Spinal cord (tissue), 10 donors: Measurements from ENCODE around the gene KLHL29. TPM values are rescaled to one million over a fixed set of nuclear protein-coding genes. Genes with fewer than 3 reads are reported as not detected.

Experiments
- DNase-seq, 6 donors: peaks; one replicate each; pipeline versions ENCODE4 v3.0.0 to v3.0.0-alpha.2; 2013 to 2015; ENCODE audit warnings: low spot score in 6 of 6, low read depth in 4 of 6
- H3K27ac ChIP-seq: one replicate; pipeline ENCODE4 v1.5.1; 2013; ENCODE audit warnings: low read depth, low read length, control low read depth
- H3K27me3 ChIP-seq: one replicate; pipeline ENCODE4 v1.6.1; 2013; ENCODE audit warnings: low read length; ENCODE audit not compliant: control insufficient read depth, insufficient read depth
- H3K36me3 ChIP-seq: one replicate; pipeline ENCODE4 v1.6.1; 2013; ENCODE audit warnings: low read length; ENCODE audit not compliant: control insufficient read depth, insufficient read depth
- H3K4me1 ChIP-seq: one replicate; pipeline ENCODE4 v1.6.1; 2013; ENCODE audit warnings: low read length; ENCODE audit not compliant: control insufficient read depth, insufficient read depth
- H3K4me3 ChIP-seq: one replicate; pipeline ENCODE4 v1.5.1; 2013; ENCODE audit warnings: low read depth, low read length, control low read depth
- H3K9me3 ChIP-seq: one replicate; pipeline ENCODE4 v1.6.1; 2013; ENCODE audit warnings: low read length; ENCODE audit not compliant: control insufficient read depth, insufficient read depth
- WGBS: methylation state at CpG from one replicate; pipeline ENCODE4 v1.1.5; 2013; ENCODE audit warnings: missing lambda C conversion rate; ENCODE audit not compliant: insufficient coverage; 5-methylcytosine and 5-hydroxymethylcytosine counted together
- polyA plus RNA-seq, 2 donors: library from polyadenylated mRNA; unstranded; fragments of 120-200 nt; gene quantifications; one replicate each; pipeline ENCODE4 v1.2.1, GENCODE V29; 2013; ENCODE audit not compliant: insufficient read length in 2 of 2
- total RNA-seq, 2 donors: library from RNA; depleted of rRNA in 1 of 2; stranded (reverse); fragments of 120-200 nt in 1 of 2; fragments of >200 nt in 1 of 2; gene quantifications; one replicate each; pipeline versions ENCODE4 v1.2.3 to v1.2.4, GENCODE V29; 2013 to 2014
- donor health status: healthy.

Gene KLHL29
- total and polyA plus RNA-seq, 4 donors: 8.7 to 19.4 (median 14.0) TPM

DNA sequence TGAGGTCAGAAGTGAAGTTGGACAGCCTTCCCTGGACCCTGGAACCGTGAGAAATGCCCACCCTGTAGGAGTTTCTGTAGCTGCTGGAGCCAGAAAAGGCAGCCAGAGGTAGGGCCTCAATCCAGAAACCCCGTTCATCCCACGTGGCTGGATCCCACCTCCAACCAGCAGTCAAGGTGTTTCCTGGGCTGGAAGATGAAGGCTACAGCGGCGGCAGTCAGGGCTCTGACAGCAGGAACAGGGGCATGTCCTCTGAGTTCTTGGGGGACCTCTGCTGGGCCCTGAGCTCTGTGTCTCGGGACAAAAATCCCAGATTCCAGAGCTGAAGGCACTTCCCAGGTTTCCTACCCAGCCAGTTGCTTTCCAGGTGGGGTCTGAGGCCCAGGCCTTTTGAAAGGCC, 218.2 kb downstream of the KLHL29 start:
- no peak overlapping the region for H3K4me3 ChIP-seq
- no peaks in the 10 kb centered on the region for H3K36me3 ChIP-seq
- H3K27ac ChIP-seq: no peak overlapping the region
- WGBS: 85% methylated on average over 6 of the region's 6 CpGs
- DNase-seq: no peak
- peaks cover 30% of the 10 kb centered on the region for H3K4me1 ChIP-seq
- no peaks in the 10 kb centered on the region for H3K27me3 ChIP-seq
- H3K9me3 ChIP-seq: no peaks in the 10 kb centered on the region

DNA sequence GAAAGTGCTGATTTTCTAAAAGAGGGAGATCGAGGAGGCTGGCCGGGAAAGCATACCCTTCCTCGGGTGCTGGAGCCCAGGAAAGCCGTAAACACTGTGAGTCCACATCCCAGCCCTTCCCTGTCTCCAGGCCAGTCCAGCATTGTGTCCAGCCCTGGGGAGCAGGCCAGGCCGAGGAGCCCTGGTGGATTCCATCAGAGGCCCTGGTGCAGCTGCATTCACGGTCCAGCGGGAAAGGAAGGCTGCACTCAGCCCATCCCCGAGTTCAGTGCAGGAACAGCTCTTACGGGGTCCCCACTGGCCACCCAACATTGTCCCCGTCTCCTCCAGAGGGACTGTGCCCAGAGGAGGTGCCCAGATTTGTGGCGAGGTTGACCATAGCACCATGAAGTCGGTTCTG, 218.6 kb downstream of the KLHL29 start:
- no peaks in the 10 kb centered on the region for H3K36me3 ChIP-seq
- WGBS: 94% methylated on average over 12 of the region's 12 CpGs

DNA sequence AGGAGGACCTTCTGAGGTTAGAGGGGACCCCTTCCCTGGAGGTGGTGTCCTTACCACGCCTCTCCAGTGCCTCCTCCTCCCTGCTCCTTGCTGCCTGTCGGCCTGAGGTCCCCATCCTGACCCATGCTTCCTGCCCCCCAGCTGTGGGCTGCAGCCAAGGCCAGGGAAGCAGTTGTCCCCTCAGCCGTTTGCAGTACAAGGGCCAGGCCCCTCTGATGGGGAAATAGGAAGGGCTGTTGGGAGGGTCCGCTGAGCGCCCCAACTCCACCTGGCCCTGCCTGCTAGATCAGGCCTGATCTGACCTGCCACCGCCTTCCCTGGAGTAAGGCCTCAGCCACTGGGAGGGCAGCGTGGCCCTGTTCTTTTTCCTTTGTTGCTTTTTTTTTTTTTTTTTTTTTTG, 219.8 kb downstream of the KLHL29 start:
- H3K4me3 ChIP-seq: no peak overlapping the region
- WGBS: 75% methylated on average over 4 of the region's 7 CpGs
- no peak overlapping the region for H3K27ac ChIP-seq
- DNase-seq: no peak
- H3K4me1 ChIP-seq: peaks cover 22% of the 10 kb centered on the region
- no peaks in the 10 kb centered on the region for H3K9me3 ChIP-seq
- H3K27me3 ChIP-seq: no peaks in the 10 kb centered on the region
- no peaks in the 10 kb centered on the region for H3K36me3 ChIP-seq

More for the DNA sequence above, 218.6 kb downstream of the KLHL29 start:
- Histone ChIP-seq H3K9me3 (no peaks in the 10 kb centered on the region), H3K27ac (no peak overlapping the region), H3K4me3 (no peak overlapping the region), H3K4me1 (peaks cover 27% of the 10 kb centered on the region), H3K27me3 (no peaks in the 10 kb centered on the region)
- DNase-seq: no peak

DNA sequence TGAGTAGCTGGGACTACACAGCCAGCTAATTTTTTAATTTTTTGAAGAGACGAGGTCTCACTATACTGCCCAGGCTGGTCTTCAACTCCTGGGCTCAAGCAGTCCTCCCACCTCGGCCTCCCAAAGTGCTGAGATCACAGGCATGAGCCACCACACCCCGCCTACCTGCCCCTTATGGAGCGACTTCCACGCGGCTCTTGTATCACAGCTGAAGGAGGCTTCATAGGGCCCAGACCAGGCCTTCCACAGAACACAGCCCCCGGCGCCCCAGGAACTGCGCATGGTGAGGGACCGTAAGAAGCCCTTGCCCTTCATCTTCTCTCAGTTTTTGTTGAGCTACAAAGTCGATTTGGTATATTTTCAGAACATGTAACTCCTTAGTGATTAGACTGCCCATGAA, 220.3 kb downstream of the KLHL29 start:
- no peak for DNase-seq
- 89% methylated on average over 10 of the region's 11 CpGs for WGBS
- Histone ChIP-seq H3K27ac (no peak overlapping the region), H3K36me3 (no peaks in the 10 kb centered on the region), H3K4me3 (no peak overlapping the region), H3K4me1 (peaks cover 20% of the 10 kb centered on the region), H3K9me3 (no peaks in the 10 kb centered on the region), H3K27me3 (no peaks in the 10 kb centered on the region)

DNA sequence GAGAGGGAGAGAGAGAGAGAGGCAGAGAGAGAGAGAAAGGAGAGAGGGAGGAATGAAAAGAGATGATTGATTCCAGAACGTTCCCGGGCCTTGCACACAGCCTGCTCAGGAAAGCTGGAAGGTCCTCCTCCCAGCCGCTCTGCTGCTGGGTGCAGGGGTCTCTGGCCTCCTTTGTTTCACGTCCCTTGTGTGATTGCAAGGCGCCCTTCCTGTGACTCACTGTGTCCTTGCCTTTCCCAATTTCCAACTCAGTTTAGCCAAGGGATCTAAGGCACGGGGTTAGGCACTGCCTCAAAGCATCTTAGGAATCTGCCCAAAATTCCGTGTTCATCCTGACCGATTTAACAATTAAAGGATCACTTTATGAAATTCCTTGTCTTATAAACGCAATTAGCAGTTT, 221.2 kb downstream of the KLHL29 start:
- H3K4me1 ChIP-seq: peaks cover 16% of the 10 kb centered on the region
- 79% methylated on average over 9 of the region's 9 CpGs for WGBS
- H3K4me3 ChIP-seq: no peak overlapping the region
- H3K27ac ChIP-seq: no peak overlapping the region
- H3K36me3 ChIP-seq: no peaks in the 10 kb centered on the region
- no peaks in the 10 kb centered on the region for H3K27me3 ChIP-seq
- no peak for DNase-seq
- no peaks in the 10 kb centered on the region for H3K9me3 ChIP-seq

DNA sequence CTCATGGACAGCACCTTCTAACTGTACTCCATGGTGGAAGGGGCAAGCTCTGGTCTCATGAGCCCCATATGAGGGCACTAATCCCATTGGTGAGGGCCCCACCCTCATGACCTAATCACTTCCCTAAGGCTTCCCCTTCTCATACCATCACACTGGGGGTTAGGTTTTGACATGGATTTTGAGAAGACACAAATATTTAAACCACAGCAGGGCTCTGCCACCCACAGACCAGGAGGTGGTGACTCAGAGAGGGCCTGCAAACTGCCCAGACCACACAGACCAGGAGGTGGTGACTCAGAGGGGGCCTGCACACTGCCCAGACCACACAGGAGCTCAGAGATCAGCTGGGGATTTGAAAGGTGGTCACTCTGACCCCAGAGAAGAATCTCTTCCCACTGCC, 222.0 kb downstream of the KLHL29 start:
- H3K4me1 ChIP-seq: peaks cover 13% of the 10 kb centered on the region
- no peak overlapping the region for H3K4me3 ChIP-seq
- no peak for DNase-seq
- no peaks in the 10 kb centered on the region for H3K27me3 ChIP-seq
- no peaks in the 10 kb centered on the region for H3K36me3 ChIP-seq
- peaks cover 2% of the 10 kb centered on the region for H3K9me3 ChIP-seq
- H3K27ac ChIP-seq: no peak overlapping the region

DNA sequence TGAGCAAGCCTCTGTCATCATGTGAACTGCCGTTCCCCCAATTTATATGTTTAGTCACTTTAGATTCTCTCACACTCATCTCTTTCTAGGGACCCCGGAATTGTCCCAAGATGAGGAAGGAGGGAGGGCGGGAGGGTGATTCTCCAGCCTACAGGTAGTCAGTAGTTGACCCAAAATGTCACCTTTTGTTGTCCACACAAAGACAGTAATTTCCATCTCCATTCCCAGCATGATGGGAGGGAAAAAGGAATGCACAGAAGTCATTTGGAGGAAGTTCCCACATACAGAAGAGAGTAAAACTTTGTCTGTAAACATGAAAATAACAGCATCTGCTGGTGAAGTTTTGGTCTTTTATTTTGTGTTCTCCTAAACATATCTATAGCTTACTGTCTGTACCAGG, 222.9 kb downstream of the KLHL29 start:
- Histone ChIP-seq H3K36me3 (no peaks in the 10 kb centered on the region), H3K4me1 (peaks cover 6% of the 10 kb centered on the region), H3K4me3 (no peak overlapping the region), H3K27me3 (no peaks in the 10 kb centered on the region), H3K27ac (no peak overlapping the region), H3K9me3 (peaks cover 2% of the 10 kb centered on the region)
- no CpG with 5 or more reads among the region's 3 CpGs for WGBS
- DNase-seq: no peak

DNA sequence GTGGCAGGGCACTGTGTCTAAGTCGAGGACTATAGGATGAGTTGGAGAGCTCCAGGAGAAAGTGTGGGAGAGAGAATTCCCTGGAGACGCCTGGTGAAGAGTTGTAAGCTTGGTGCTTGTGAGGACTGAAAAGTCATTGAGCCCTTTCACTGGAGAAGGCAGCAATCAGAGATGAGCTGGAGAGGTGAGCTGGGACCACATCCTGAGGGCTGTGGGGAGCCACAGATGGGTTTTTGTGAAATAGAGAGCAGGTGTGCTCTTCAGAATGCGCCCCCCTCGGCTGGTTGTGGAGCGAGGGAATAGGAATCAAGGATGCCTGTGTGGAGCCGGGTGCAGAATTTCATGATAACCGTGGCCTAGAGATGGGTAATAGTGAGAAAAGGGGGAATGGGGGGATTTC, 224.3 kb downstream of the KLHL29 start:
- no peak for DNase-seq
- no peak overlapping the region for H3K4me3 ChIP-seq
- H3K36me3 ChIP-seq: no peaks in the 10 kb centered on the region
- H3K9me3 ChIP-seq: peaks cover 2% of the 10 kb centered on the region
- no peaks in the 10 kb centered on the region for H3K4me1 ChIP-seq
- no peaks in the 10 kb centered on the region for H3K27me3 ChIP-seq
- H3K27ac ChIP-seq: no peak overlapping the region
- 94% methylated on average over 6 of the region's 7 CpGs for WGBS

DNA sequence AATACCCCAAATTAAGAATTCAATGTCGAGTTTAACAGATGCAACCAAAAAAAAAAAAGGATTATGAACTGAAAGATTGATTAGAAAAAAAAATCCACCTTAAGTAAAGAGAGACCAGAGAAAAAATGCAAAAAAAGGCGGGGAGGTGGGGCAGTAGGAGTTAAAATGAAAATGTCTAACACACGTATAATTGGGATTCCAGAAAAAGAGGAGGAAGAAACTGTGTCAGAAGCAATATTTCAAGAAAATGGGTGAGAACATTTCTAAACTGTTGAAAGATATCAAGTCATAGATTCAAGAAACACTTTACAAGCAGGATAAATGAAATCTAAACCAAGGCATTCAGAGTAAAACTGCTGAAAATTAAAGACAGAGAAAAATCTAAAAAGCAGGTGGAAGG, 226.9 kb downstream of the KLHL29 start:
- no peak for DNase-seq
- no peaks in the 10 kb centered on the region for H3K36me3 ChIP-seq
- H3K27ac ChIP-seq: no peak overlapping the region
- H3K27me3 ChIP-seq: no peaks in the 10 kb centered on the region
- peaks cover 2% of the 10 kb centered on the region for H3K9me3 ChIP-seq
- H3K4me1 ChIP-seq: peaks cover 21% of the 10 kb centered on the region
- WGBS: no CpG with 5 or more reads among the region's 3 CpGs
- H3K4me3 ChIP-seq: no peak overlapping the region

DNA sequence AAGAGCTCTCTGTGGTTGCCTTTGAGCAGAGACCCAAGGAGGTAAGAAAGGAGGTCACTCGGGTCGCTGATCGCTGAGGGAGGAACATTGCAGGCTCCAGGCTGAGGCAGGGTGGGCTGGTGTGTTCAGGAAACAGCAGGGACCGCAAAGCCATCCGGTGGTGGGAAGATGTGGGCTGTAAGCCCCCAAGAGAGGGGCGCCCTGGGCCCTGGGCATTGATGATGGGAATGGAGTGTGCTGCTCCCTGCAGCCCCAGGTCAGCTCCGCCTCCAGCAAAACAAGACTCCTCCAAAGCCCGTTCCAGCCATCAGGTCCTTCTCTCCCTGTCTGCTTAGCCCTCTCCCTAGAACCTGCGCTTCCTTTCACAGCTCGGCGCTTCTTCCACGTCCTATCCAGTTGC, 229.7 kb downstream of the KLHL29 start:
- peaks cover 3% of the 10 kb centered on the region for H3K36me3 ChIP-seq
- no peak overlapping the region for H3K27ac ChIP-seq
- peaks cover 2% of the 10 kb centered on the region for H3K9me3 ChIP-seq
- no peak for DNase-seq
- peaks cover 48% of the 10 kb centered on the region for H3K4me1 ChIP-seq
- WGBS: 69% methylated on average over 11 of the region's 12 CpGs
- H3K4me3 ChIP-seq: no peak overlapping the region
- H3K27me3 ChIP-seq: no peaks in the 10 kb centered on the region
